ENCODE results near the gene GRIN3A. TPM values are rescaled to one million over a fixed set of nuclear protein-coding genes. Genes with fewer than 3 reads are reported as not detected.

The GRIN3A gene
- total and polyA plus RNA-seq, 9 of the 15 experiments (the other 6 are each of a cell fraction or from before 2014, with no cell fraction given) = 0.01 to 0.03 TPM; not detected in 7

DNA sequence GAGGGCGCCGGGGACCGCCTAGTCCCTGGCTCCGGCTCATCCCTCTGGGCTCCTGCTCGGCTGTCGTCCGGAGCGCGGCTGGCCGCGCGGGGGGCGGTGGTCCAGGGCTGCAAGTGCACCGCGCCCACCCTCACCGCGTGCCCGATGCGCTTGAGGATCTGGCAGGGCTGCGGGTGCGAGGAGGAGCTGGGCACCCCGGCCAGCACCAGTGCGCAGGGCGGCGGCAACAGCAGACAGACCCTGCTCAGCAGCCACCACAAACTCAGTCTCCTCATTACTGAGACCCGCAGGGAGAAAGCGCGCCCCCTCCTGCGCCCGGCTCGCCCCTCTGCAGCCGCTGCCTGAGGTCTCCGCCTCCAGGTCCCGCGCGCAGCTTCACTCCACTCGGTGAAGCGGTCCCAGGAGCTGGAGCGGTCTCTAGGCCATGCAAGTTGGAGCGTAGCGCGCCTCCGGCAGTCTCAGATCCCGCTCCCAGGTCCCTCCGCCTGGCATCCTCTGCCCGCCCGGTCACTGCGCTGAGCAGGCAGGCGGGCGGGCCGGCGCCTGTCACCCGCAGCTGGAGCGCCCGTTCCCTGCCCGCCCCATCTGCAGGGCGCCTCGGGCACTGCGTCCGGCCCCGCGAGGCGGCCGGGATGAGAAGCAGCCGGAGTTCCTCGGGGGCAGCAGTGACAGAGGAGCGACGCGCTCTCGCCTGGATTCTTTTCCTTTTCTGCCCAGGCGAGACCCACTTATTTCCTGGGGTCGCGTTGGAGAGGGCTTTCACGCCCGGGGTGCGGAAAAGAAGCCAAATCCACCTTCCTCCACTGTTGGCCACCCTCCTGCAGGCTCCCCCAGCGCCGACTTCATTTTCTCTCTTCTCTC, 512 bp downstream of the GRIN3A start:
- no TSS peak for BruUV-seq (replicated peaks)
- CTCF ChIA-PET (ENCODE audit: low intra/inter-chr PET ratio) = interaction anchor here (0.6 kb wide), 1 partner anchor 564 kb away, joined by 3 read pairs; no protein-coding TSS in a partner anchor
- POLR2A ChIA-PET = no interaction called here

DNA sequence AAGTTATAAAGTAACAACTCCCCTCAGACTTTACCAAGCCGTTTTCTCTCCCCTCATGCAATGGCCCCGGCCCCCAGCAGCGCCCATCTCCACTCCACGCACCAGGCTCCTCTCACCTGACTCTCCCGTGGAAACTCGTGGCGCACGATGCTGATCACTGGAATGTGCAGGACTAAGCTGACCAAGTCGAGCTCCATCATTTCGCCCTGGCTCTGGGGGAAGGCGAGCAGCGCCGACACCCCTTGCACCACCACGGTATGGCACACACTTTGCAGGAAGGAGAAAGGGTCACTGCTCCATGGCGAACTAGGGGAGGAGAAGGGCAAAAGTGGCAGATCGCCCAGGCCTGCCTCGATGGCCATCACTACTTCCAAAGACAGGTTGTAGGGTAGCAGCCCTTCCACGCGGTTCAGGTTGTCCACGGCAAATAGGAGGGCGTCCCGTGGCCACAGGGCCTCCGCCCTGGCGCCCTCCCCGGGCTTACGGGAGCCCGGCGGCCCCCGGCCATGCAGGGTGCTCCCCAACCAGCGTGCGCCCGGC, 1.2 kb downstream of the GRIN3A start:
- no peak overlapping the region for H3K4me3 ChIP-seq
- H3K9ac ChIP-seq (ENCODE audit: insufficient read depth in 1 of 2, low read depth in 2 of 2, low read length in 2 of 2) = no peak overlapping the region
- H3K4me2 ChIP-seq (ENCODE audit: insufficient read depth, low read length) = no peak overlapping the region
- FAIRE-seq (no peak), DNase-seq (ENCODE audit: extremely low read depth in 1 of 4, low spot score in 3 of 4) (no peak), ATAC-seq (no peak)
- no peak overlapping the region for H2AFZ ChIP-seq (ENCODE audit: low read depth, low read length)
- BruUV-seq (replicated peaks) = no TSS peak
- H3K27me3 ChIP-seq (ENCODE audit: control insufficient read depth in 2 of 2, insufficient read depth in 2 of 2, low read length in 2 of 2) = peaks cover 2 to 23% of the 10 kb centered on the region in 2 experiments; a peak in 2 of 5 replicates
- in situ Hi-C loops (cut with MboI) = no loop called here
- intact Hi-C loops (cut with micrococcal nuclease) = no loop called here
- TF ChIP-seq HCFC1 (IDR thresholded peaks at IDR 0.05; ENCODE audit: low read depth, low read length) (no peak), CXXC5 (CRISPR knock-in tag; IDR thresholded peaks at IDR 0.05) (no peak), ZSCAN32 (CRISPR knock-in tag; IDR thresholded peaks at IDR 0.05) (no peak)
- TF ChIP-seq, protein P1, sequence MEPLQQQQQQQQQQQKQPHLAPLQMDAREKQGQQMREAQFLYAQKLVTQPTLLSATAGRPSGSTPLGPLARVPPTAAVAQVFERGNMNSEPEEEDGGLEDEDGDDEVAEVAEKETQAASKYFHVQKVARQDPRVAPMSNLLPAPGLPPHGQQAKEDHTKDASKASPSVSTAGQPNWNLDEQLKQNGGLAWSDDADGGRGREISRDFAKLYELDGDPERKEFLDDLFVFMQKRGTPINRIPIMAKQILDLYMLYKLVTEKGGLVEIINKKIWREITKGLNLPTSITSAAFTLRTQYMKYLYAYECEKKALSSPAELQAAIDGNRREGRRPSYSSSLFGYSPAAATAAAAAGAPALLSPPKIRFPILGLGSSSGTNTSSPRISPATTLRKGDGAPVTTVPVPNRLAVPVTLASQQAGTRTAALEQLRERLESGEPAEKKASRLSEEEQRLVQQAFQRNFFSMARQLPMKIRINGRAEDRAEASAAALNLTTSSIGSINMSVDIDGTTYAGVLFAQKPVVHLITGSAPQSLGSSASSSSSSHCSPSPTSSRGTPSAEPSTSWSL (CRISPR knock-in tag; IDR thresholded peaks at IDR 0.05; ENCODE audit: borderline replicate concordance) = no peak
- TF ChIP-seq, protein P2, sequence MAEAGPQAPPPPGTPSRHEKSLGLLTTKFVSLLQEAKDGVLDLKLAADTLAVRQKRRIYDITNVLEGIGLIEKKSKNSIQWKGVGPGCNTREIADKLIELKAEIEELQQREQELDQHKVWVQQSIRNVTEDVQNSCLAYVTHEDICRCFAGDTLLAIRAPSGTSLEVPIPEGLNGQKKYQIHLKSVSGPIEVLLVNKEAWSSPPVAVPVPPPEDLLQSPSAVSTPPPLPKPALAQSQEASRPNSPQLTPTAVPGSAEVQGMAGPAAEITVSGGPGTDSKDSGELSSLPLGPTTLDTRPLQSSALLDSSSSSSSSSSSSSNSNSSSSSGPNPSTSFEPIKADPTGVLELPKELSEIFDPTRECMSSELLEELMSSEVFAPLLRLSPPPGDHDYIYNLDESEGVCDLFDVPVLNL (CRISPR knock-in tag; IDR thresholded peaks at IDR 0.05; ENCODE audit: low read depth) = no peak
- TF ChIP-seq, protein P3, sequence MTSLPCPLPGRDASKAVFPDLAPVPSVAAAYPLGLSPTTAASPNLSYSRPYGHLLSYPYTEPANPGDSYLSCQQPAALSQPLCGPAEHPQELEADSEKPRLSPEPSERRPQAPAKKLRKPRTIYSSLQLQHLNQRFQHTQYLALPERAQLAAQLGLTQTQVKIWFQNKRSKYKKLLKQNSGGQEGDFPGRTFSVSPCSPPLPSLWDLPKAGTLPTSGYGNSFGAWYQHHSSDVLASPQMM (CRISPR knock-in tag; IDR thresholded peaks at IDR 0.05) = no peak
- ChIA-PET POLR2A (no interaction called here), CTCF (ENCODE audit: low intra/inter-chr PET ratio) (no interaction called here)
- H3K4me1 ChIP-seq (replicated peaks in 1 of 2; ENCODE audit: control insufficient read depth in 2 of 2, insufficient read depth in 2 of 2, low read length in 2 of 2) = peaks cover 0 to 13% of the 10 kb centered on the region in 2 experiments; a peak in 2 of 5 replicates
- WGBS (ENCODE audit: insufficient coverage, low coverage, missing lambda C conversion rate) = 2% methylated on average over 32 of the region's 32 CpGs
- no peaks in the 10 kb centered on the region for H3K36me3 ChIP-seq (ENCODE audit: control insufficient read depth, insufficient read depth, low read length)
- H3K9me3 ChIP-seq (replicated peaks; ENCODE audit: control insufficient read depth, insufficient read depth, low read depth, low read length) = no peaks in the 10 kb centered on the region
- no peaks in the 10 kb centered on the region for H3K79me2 ChIP-seq (ENCODE audit: control insufficient read depth, insufficient read depth, low read length)
- H3K9me1 ChIP-seq (ENCODE audit: control insufficient read depth, insufficient read depth, low read length) = no peaks in the 10 kb centered on the region
- no peaks in the 10 kb centered on the region for H4K20me1 ChIP-seq (replicated peaks; ENCODE audit: control insufficient read depth, insufficient read depth, low read length)
- H3K27ac ChIP-seq (ENCODE audit: extremely low read depth, low read depth, low read length) = no peak overlapping the region

More for the DNA sequence above, 512 bp downstream of the GRIN3A start:
- no peak overlapping the region for H3K9ac ChIP-seq (ENCODE audit: insufficient read depth in 1 of 2, low read depth in 2 of 2, low read length in 2 of 2)
- no peak overlapping the region for H3K4me2 ChIP-seq (ENCODE audit: insufficient read depth, low read length)
- 9% methylated on average over 47 of the region's 78 CpGs for WGBS (ENCODE audit: insufficient coverage, low coverage, missing lambda C conversion rate)
- H4K20me1 ChIP-seq (replicated peaks; ENCODE audit: control insufficient read depth, insufficient read depth, low read length) = no peaks in the 10 kb centered on the region
- no peaks in the 10 kb centered on the region for H3K36me3 ChIP-seq (ENCODE audit: control insufficient read depth, insufficient read depth, low read length)
- no peaks in the 10 kb centered on the region for H3K9me3 ChIP-seq (replicated peaks; ENCODE audit: control insufficient read depth, insufficient read depth, low read depth, low read length)
- no peak for TF ChIP-seq POLR2B (IDR thresholded peaks at IDR 0.05; ENCODE audit: low read depth, partially characterized antibody)
- no peak for TF ChIP-seq PHF8 (IDR thresholded peaks at IDR 0.05; ENCODE audit: borderline replicate concordance, low read length)
- TF ChIP-seq SRSF1 (IDR thresholded peaks at IDR 0.05; ENCODE audit: low read depth, low read length) = no peak
- no peak for TF ChIP-seq MECOM (CRISPR knock-in tag; IDR thresholded peaks at IDR 0.05)
- TF ChIP-seq NR2F6 (CRISPR knock-in tag; IDR thresholded peaks at IDR 0.05) = no peak
- intact Hi-C loops (cut with micrococcal nuclease) = no loop called here
- peaks cover 0 to 13% of the 10 kb centered on the region in 2 experiments; a peak in 2 of 5 replicates for H3K4me1 ChIP-seq (replicated peaks in 1 of 2; ENCODE audit: control insufficient read depth in 2 of 2, insufficient read depth in 2 of 2, low read length in 2 of 2)
- H3K9me1 ChIP-seq (ENCODE audit: control insufficient read depth, insufficient read depth, low read length) = no peaks in the 10 kb centered on the region
- H3K27me3 ChIP-seq (ENCODE audit: control insufficient read depth in 2 of 2, insufficient read depth in 2 of 2, low read length in 2 of 2) = peaks cover 2 to 23% of the 10 kb centered on the region in 2 experiments; a peak in 2 of 5 replicates
- H3K79me2 ChIP-seq (ENCODE audit: control insufficient read depth, insufficient read depth, low read length) = no peaks in the 10 kb centered on the region
- H2AFZ ChIP-seq (ENCODE audit: low read depth, low read length) = no peak overlapping the region
- no peak overlapping the region for H3K27ac ChIP-seq (ENCODE audit: extremely low read depth, low read depth, low read length)
- no peak for ATAC-seq
- no peak for DNase-seq (ENCODE audit: extremely low read depth in 1 of 4, low spot score in 3 of 4)
- H3K4me3 ChIP-seq = no peak overlapping the region
- in situ Hi-C loops (cut with MboI) = no loop called here
- FAIRE-seq = no peak
